ENCODE measurements around the gene PHF21B.

DNA sequence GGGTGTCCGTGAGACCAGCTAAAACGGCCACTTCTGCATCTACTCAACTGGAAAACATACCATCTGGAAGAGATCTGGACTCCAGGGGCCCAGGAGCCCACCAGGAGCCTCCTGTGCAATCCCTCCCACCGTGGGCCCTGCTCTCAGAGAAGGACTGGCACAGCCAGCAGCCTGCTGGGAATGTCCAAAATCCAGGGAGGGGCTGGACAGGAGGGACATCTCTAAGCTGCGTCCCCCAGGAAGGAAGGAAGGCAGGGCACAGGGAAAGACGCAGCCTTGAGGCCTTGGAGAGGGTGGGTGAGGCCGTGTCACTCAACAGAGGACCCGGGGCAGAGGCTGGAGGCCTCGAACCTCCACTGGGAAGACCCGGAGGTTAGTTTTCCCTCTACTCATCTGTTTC, 78.0 kb downstream of the PHF21B start:
- TF ChIP-seq, protein P1, sequence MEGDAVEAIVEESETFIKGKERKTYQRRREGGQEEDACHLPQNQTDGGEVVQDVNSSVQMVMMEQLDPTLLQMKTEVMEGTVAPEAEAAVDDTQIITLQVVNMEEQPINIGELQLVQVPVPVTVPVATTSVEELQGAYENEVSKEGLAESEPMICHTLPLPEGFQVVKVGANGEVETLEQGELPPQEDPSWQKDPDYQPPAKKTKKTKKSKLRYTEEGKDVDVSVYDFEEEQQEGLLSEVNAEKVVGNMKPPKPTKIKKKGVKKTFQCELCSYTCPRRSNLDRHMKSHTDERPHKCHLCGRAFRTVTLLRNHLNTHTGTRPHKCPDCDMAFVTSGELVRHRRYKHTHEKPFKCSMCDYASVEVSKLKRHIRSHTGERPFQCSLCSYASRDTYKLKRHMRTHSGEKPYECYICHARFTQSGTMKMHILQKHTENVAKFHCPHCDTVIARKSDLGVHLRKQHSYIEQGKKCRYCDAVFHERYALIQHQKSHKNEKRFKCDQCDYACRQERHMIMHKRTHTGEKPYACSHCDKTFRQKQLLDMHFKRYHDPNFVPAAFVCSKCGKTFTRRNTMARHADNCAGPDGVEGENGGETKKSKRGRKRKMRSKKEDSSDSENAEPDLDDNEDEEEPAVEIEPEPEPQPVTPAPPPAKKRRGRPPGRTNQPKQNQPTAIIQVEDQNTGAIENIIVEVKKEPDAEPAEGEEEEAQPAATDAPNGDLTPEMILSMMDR (IDR thresholded peaks at IDR 0.05) = no peak
- no peak for TF ChIP-seq ZFX (IDR thresholded peaks at IDR 0.05; ENCODE audit: borderline replicate concordance)
